Suprapubic skin (tissue), 4 donors: ENCODE data around the gene ARHGAP6.

Source experiments
- CTCF ChIP-seq, 2 donors: fragments of 200-600 bp in 1 of 2; fragments of 450-650 bp in 1 of 2; sonication (generic) in 1 of 2; IDR thresholded peaks; one replicate each; pipeline ENCODE4 v1.5.1; 2016 to 2019; ENCODE audit warnings: antibody characterized with exemption in 2 of 2, mild to moderate bottlenecking in 1 of 2, moderate library complexity in 1 of 2
- EP300 ChIP-seq: sonication (generic); formaldehyde crosslinking; IDR thresholded peaks from one replicate; pipeline ENCODE4 v1.6.1; 2017; ENCODE audit warnings: antibody characterized with exemption
- POLR2AphosphoS5 ChIP-seq, 3 donors: sonication (generic); formaldehyde crosslinking; IDR thresholded peaks; one replicate each; pipeline ENCODE4 v1.6.1; 2017; ENCODE audit warnings: antibody characterized with exemption in 3 of 3

- TF ChIP-seq CTCF (IDR thresholded peaks at IDR 0.05), result no peak
- no peak for TF ChIP-seq EP300
- no peak for TF ChIP-seq POLR2AphosphoS5 (IDR thresholded peaks at IDR 0.05)
Observed at GRCh38 chrX:11557120-11557519, 108.6 kb downstream of the ARHGAP6 start.
